ENCODE results near the gene RBM24. TPM values are rescaled to one million over a fixed set of nuclear protein-coding genes. Genes with fewer than 3 reads are reported as not detected.

Gene RBM24
- total and polyA plus RNA-seq, 4 donors, result 0.21 to 0.42 (median 0.28) TPM

DNA sequence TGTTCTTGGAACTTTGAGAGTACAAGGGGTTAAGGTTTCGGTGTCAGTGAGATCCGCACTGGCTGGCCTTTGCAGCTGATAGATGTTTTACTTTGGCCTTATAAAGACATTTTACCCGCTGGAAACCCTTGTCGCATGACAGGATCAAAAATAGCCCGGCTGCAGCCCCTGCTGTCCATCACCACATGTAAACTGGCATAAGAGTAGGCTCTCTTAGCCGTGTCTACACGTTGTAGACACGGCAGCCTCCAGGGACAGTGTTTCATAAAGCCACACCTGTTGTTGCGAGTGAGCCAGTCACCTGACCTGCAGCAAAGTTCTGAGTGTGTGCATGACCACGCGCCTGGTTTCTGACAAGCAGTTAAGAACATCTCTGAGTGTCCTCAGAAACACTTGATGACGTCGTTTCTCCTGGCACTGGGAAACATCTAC lies 8.5 kb downstream of the RBM24 start:
- no peaks in the 10 kb centered on the region for H3K27me3 ChIP-seq (ENCODE audit: control insufficient read depth in 4 of 4, insufficient read depth in 4 of 4, low read length in 3 of 4)
- no peaks in the 10 kb centered on the region for H3K9me3 ChIP-seq (ENCODE audit: control insufficient read depth in 4 of 4, low read length in 3 of 4)
- H3K27ac ChIP-seq (ENCODE audit: low read depth in 1 of 2, low read length in 2 of 2), result no peak overlapping the region
- 77% methylated on average over 13 of the region's 13 CpGs for WGBS
- no peaks in the 10 kb centered on the region for H3K4me1 ChIP-seq (ENCODE audit: control insufficient read depth in 4 of 4, insufficient read depth in 4 of 4, low read length in 3 of 4)
- TF ChIP-seq ATF3 (IDR thresholded peaks at IDR 0.05), result no peak
- no peak for TF ChIP-seq SP1 (IDR thresholded peaks at IDR 0.05)
- no peak for TF ChIP-seq JUND (IDR thresholded peaks at IDR 0.05)
- TF ChIP-seq RXRA (IDR thresholded peaks at IDR 0.05), result no peak
- no peak for TF ChIP-seq FOXA2 (IDR thresholded peaks at IDR 0.05)
- TF ChIP-seq GABPA (IDR thresholded peaks at IDR 0.05 in 1 of 2, conservative IDR thresholded peaks at IDR 0.05 in 1 of 2), result no peak
- TF ChIP-seq TAF1 (conservative IDR thresholded peaks at IDR 0.05), result no peak
- TF ChIP-seq FOXA1 (IDR thresholded peaks at IDR 0.05), result no peak
- TF ChIP-seq NR2F2 (IDR thresholded peaks at IDR 0.05), result no peak
- no peak for TF ChIP-seq YY1 (IDR thresholded peaks at IDR 0.05)
- TF ChIP-seq, protein P1, sequence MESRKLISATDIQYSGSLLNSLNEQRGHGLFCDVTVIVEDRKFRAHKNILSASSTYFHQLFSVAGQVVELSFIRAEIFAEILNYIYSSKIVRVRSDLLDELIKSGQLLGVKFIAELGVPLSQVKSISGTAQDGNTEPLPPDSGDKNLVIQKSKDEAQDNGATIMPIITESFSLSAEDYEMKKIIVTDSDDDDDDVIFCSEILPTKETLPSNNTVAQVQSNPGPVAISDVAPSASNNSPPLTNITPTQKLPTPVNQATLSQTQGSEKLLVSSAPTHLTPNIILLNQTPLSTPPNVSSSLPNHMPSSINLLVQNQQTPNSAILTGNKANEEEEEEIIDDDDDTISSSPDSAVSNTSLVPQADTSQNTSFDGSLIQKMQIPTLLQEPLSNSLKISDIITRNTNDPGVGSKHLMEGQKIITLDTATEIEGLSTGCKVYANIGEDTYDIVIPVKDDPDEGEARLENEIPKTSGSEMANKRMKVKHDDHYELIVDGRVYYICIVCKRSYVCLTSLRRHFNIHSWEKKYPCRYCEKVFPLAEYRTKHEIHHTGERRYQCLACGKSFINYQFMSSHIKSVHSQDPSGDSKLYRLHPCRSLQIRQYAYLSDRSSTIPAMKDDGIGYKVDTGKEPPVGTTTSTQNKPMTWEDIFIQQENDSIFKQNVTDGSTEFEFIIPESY (IDR thresholded peaks at IDR 0.05), result no peak
- no peak for TF ChIP-seq HNF4G (IDR thresholded peaks at IDR 0.05)
- TF ChIP-seq, protein P2, sequence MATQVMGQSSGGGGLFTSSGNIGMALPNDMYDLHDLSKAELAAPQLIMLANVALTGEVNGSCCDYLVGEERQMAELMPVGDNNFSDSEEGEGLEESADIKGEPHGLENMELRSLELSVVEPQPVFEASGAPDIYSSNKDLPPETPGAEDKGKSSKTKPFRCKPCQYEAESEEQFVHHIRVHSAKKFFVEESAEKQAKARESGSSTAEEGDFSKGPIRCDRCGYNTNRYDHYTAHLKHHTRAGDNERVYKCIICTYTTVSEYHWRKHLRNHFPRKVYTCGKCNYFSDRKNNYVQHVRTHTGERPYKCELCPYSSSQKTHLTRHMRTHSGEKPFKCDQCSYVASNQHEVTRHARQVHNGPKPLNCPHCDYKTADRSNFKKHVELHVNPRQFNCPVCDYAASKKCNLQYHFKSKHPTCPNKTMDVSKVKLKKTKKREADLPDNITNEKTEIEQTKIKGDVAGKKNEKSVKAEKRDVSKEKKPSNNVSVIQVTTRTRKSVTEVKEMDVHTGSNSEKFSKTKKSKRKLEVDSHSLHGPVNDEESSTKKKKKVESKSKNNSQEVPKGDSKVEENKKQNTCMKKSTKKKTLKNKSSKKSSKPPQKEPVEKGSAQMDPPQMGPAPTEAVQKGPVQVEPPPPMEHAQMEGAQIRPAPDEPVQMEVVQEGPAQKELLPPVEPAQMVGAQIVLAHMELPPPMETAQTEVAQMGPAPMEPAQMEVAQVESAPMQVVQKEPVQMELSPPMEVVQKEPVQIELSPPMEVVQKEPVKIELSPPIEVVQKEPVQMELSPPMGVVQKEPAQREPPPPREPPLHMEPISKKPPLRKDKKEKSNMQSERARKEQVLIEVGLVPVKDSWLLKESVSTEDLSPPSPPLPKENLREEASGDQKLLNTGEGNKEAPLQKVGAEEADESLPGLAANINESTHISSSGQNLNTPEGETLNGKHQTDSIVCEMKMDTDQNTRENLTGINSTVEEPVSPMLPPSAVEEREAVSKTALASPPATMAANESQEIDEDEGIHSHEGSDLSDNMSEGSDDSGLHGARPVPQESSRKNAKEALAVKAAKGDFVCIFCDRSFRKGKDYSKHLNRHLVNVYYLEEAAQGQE (IDR thresholded peaks at IDR 0.05), result no peak
- no peak for TF ChIP-seq RAD21 (IDR thresholded peaks at IDR 0.05)
- no peak for TF ChIP-seq EGR1 (IDR thresholded peaks at IDR 0.05; ENCODE audit: low read depth in 2 of 2)
- no peak for TF ChIP-seq CTCF (IDR thresholded peaks at IDR 0.05; ENCODE audit: low read depth, low read length, missing input control)
- TF ChIP-seq HNF4A (conservative IDR thresholded peaks at IDR 0.05), result no peak
- no peak overlapping the region for H3K4me3 ChIP-seq (ENCODE audit: low read depth in 1 of 3, low read length in 3 of 3)
- no peaks in the 10 kb centered on the region for H3K36me3 ChIP-seq (ENCODE audit: control insufficient read depth in 4 of 4, insufficient read depth in 3 of 4, low read depth in 1 of 4, low read length in 3 of 4)
- DNase-seq (ENCODE audit: low spot score), result no peak
- no peak overlapping the region for H3K9ac ChIP-seq (ENCODE audit: low read depth in 1 of 2, low read length in 2 of 2)

DNA sequence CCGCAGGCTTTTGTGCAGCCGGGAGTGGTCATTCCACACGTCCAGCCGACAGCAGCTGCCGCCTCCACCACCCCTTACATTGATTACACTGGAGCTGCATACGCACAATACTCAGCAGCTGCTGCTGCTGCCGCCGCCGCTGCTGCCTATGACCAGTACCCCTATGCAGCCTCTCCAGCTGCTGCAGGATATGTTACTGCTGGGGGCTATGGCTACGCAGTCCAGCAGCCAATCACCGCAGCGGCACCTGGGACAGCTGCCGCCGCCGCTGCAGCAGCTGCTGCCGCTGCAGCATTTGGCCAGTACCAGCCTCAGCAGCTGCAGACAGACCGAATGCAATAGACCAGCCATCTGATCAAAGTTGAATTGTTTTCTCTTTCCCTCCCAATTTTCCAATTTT lies 10.6 kb downstream of the RBM24 start:
- H3K27me3 ChIP-seq (ENCODE audit: control insufficient read depth in 4 of 4, insufficient read depth in 4 of 4, low read length in 3 of 4), result no peaks in the 10 kb centered on the region
- no peak overlapping the region for H3K4me3 ChIP-seq (ENCODE audit: low read depth in 1 of 3, low read length in 3 of 3)
- H3K9ac ChIP-seq (ENCODE audit: low read depth in 1 of 2, low read length in 2 of 2), result no peak overlapping the region
- DNase-seq (ENCODE audit: low spot score), result no peak
- H3K9me3 ChIP-seq (ENCODE audit: control insufficient read depth in 4 of 4, low read length in 3 of 4), result no peaks in the 10 kb centered on the region
- 93% methylated on average over 17 of the region's 17 CpGs for WGBS
- no peak overlapping the region for H3K27ac ChIP-seq (ENCODE audit: low read depth in 1 of 2, low read length in 2 of 2)
- no peaks in the 10 kb centered on the region for H3K36me3 ChIP-seq (ENCODE audit: control insufficient read depth in 4 of 4, insufficient read depth in 3 of 4, low read depth in 1 of 4, low read length in 3 of 4)
- H3K4me1 ChIP-seq (ENCODE audit: control insufficient read depth in 4 of 4, insufficient read depth in 4 of 4, low read length in 3 of 4), result peaks cover 0 to 2% (median 0%) of the 10 kb centered on the region in 4 donors
- no peak for TF ChIP-seq YY1 (IDR thresholded peaks at IDR 0.05)
- TF ChIP-seq, protein P2 (IDR thresholded peaks at IDR 0.05), result no peak
- TF ChIP-seq RAD21 (IDR thresholded peaks at IDR 0.05), result no peak
- TF ChIP-seq FOXA1 (IDR thresholded peaks at IDR 0.05), result no peak
- no peak for TF ChIP-seq SP1 (IDR thresholded peaks at IDR 0.05)
- no peak for TF ChIP-seq NR2F2 (IDR thresholded peaks at IDR 0.05)
- TF ChIP-seq ATF3 (IDR thresholded peaks at IDR 0.05), result no peak
- no peak for TF ChIP-seq GABPA (IDR thresholded peaks at IDR 0.05 in 1 of 2, conservative IDR thresholded peaks at IDR 0.05 in 1 of 2)
- TF ChIP-seq CTCF (IDR thresholded peaks at IDR 0.05; ENCODE audit: low read depth, low read length, missing input control), result no peak
- no peak for TF ChIP-seq RXRA (IDR thresholded peaks at IDR 0.05)
